ENCODE results near the gene RYR3. TPM values are rescaled to one million over a fixed set of nuclear protein-coding genes. Genes with fewer than 3 reads are reported as not detected.

Gene RYR3
- total and polyA plus RNA-seq, 7 donors: 2.5 to 159 (median 24.0) TPM

GRCh38 chr15:33699691-33700447, 389.1 kb downstream of the RYR3 start:
- intact Hi-C loops (cut with DNase I): loop anchor here (5.0 to 10.0 kb wide), 3 partner anchors 408 to 615 kb away; no protein-coding TSS in a partner anchor
- no peaks in the 10 kb centered on the region for H3K27me3 ChIP-seq (ENCODE audit: insufficient read depth in 3 of 3, low read length in 2 of 3)
- DNase-seq (no peak), ATAC-seq (peak; percentile 68 to 78 (median 70))
- TF ChIP-seq CTCF (IDR thresholded peaks at IDR 0.05): peak; percentile 19
- no peaks in the 10 kb centered on the region for H3K9me3 ChIP-seq
- H3K4me3 ChIP-seq: no peak overlapping the region
- peaks cover 5% of the 10 kb centered on the region for H3K4me1 ChIP-seq
- peaks cover 0 to 11% of the 10 kb centered on the region in 2 donors for H3K36me3 ChIP-seq (ENCODE audit: insufficient read depth in 1 of 2, low read depth in 1 of 2)
- peak overlapping the region; percentile 18 for H3K27ac ChIP-seq
- WGBS, 3 donors: 42 to 59% (median 48%) methylated on average over 14 of the region's 14 CpGs

- Histone ChIP-seq H3K4me1 (peaks cover 5% of the 10 kb centered on the region), H3K4me3 (peak overlapping the region; percentile 27), H3K36me3 (ENCODE audit: insufficient read depth in 1 of 2, low read depth in 1 of 2) (peaks cover 0 to 11% of the 10 kb centered on the region in 2 donors), H3K27me3 (ENCODE audit: insufficient read depth in 3 of 3, low read length in 2 of 3) (no peaks in the 10 kb centered on the region), H3K9me3 (no peaks in the 10 kb centered on the region), H3K27ac (no peak overlapping the region)
- TF ChIP-seq CTCF (IDR thresholded peaks at IDR 0.05): peak; percentile 93
- intact Hi-C loops (cut with DNase I): loop anchor here (1.0 to 10.0 kb wide), 4 partner anchors 391 to 616 kb away; no protein-coding TSS in a partner anchor
- WGBS, 3 donors: 21 to 26% (median 25%) methylated on average over 19 of the region's 19 CpGs
- DNase-seq (peak; percentile 69 to 76), ATAC-seq (peak; percentile 89 to 98 (median 94))
Observed at GRCh38 chr15:33700695-33701303, 390.0 kb downstream of the RYR3 start.

GRCh38 chr15:33701304-33701696, 390.5 kb downstream of the RYR3 start:
- WGBS, 3 donors: 86 to 89% (median 89%) methylated on average over 8 of the region's 8 CpGs

DNA sequence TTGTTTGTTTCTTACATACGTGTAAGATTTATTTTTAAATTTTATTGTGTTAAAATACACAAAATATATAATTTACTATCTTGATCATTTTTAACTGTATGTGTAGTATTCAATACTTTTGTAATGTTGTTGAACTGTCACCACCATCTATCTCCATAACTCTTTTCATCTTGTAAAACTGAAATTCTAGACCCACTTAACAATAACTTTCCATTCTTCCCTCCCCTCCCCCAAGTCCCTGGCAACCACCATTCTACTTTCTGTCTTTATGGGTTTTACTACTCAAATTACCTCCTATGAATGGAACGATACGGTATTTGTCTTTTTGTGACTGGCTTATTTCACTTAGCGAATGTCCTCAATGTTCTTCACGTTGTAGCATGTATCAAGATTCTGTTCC, 395.4 kb downstream of the RYR3 start:
- no peaks in the 10 kb centered on the region for H3K27me3 ChIP-seq (ENCODE audit: insufficient read depth in 3 of 3, low read length in 2 of 3)
- no peak for DNase-seq
- no peak for ATAC-seq
- H3K27ac ChIP-seq: no peak overlapping the region
- intact Hi-C loops (cut with DNase I): loop anchor here (5.0 to 10.0 kb wide), 3 partner anchors 414 to 621 kb away; no protein-coding TSS in a partner anchor
- 53 to 72% (median 56%) methylated on average over 5 of the region's 5 CpGs for WGBS, 3 donors
- no peaks in the 10 kb centered on the region for H3K9me3 ChIP-seq
- H3K4me1 ChIP-seq: no peaks in the 10 kb centered on the region
- no peak for TF ChIP-seq CTCF (IDR thresholded peaks at IDR 0.05)
- no peak overlapping the region for H3K4me3 ChIP-seq
- peaks cover 0 to 28% of the 10 kb centered on the region in 2 donors for H3K36me3 ChIP-seq (ENCODE audit: insufficient read depth in 1 of 2, low read depth in 1 of 2)

More at GRCh38 chr15:33701304-33701696, 390.5 kb downstream of the RYR3 start:
- no peak for TF ChIP-seq CTCF (IDR thresholded peaks at IDR 0.05)
- no peak for DNase-seq
- Histone ChIP-seq H3K4me3 (no peak overlapping the region), H3K36me3 (ENCODE audit: insufficient read depth in 1 of 2, low read depth in 1 of 2) (peaks cover 0 to 11% of the 10 kb centered on the region in 2 donors), H3K27me3 (ENCODE audit: insufficient read depth in 3 of 3, low read length in 2 of 3) (no peaks in the 10 kb centered on the region), H3K9me3 (no peaks in the 10 kb centered on the region), H3K4me1 (peaks cover 5% of the 10 kb centered on the region), H3K27ac (no peak overlapping the region)
- ATAC-seq: no peak
- intact Hi-C loops (cut with DNase I): loop anchor here (1.0 to 10.0 kb wide), 4 partner anchors 392 to 616 kb away; no protein-coding TSS in a partner anchor

All from psoas muscle (tissue), 8 donors.